ENCODE results near the gene PCSK5. TPM values are rescaled to one million over a fixed set of nuclear protein-coding genes. Genes with fewer than 3 reads are reported as not detected.

Gene PCSK5
- total RNA-seq, 1 experiment from 2014 or later = 6.9 TPM

DNA sequence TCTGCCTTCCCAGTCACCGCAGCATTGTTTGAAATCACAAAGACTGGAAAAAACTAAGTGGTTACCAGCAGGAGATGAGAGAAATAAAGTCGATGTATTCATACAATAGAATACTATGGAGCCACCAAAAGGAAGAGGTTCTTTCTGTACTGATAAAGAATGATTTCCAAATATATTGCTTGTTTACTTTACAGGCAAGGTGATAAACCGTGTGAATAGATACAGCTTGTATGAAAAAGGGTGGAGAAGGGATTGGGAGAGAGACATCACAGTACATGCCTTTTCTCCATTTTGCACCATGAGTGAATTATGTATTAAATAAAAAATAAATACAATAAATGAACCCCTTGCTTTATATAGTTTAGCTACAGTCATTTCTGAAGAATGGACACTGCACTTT lies 412.1 kb downstream of the PCSK5 start:
- BruUV-seq (replicated peaks) = no TSS peak
- CTCF ChIA-PET = interaction anchor here (1.0 to 1.9 kb wide), 5 partner anchors 10 to 1037 kb away, joined by 3 to 5 read pairs (median 4); no protein-coding TSS in a partner anchor
- no peak for DNase-seq (ENCODE audit: low read depth, low spot score)
- no peak overlapping the region for H3K4me3 ChIP-seq (replicated peaks in 1 of 2; ENCODE audit: low read depth in 1 of 2, low read length in 2 of 2)
- no peak overlapping the region for H3K4me2 ChIP-seq (ENCODE audit: low read length)
- no peaks in the 10 kb centered on the region for H3K4me1 ChIP-seq (ENCODE audit: control insufficient read depth in 1 of 2, insufficient read depth in 2 of 2, low read length in 2 of 2)
- no peak for ATAC-seq
- RAD21 ChIA-PET (ENCODE audit: low non-redundant PET in 1 of 2, low total read pairs in 2 of 2, uncharacterized antibody in 2 of 2, unreplicated experiment in 2 of 2) = interaction anchor here (0.6 to 1.3 kb wide), 3 partner anchors 323 to 702 kb away, joined by 3 read pairs; no protein-coding TSS in a partner anchor
- no peak overlapping the region for H2AFZ ChIP-seq (ENCODE audit: low read depth, low read length, poor library complexity, severe bottlenecking)
- no peaks in the 10 kb centered on the region for H3K9me3 ChIP-seq (ENCODE audit: control insufficient read depth in 1 of 2, insufficient read depth in 1 of 2, low read depth in 1 of 2, low read length in 2 of 2)
- no peak overlapping the region for H3K27ac ChIP-seq (ENCODE audit: low read depth, low read length)
- H4K20me1 ChIP-seq (ENCODE audit: insufficient read depth) = no peaks in the 10 kb centered on the region
- intact Hi-C loops (cut with micrococcal nuclease) = loop anchor here (2.0 kb wide), 2 partner anchors 1038 to 1102 kb away; no protein-coding TSS in a partner anchor
- TF ChIP-seq SRF (IDR thresholded peaks at IDR 0.05; ENCODE audit: low read depth) = no peak
- TF ChIP-seq, protein P1, sequence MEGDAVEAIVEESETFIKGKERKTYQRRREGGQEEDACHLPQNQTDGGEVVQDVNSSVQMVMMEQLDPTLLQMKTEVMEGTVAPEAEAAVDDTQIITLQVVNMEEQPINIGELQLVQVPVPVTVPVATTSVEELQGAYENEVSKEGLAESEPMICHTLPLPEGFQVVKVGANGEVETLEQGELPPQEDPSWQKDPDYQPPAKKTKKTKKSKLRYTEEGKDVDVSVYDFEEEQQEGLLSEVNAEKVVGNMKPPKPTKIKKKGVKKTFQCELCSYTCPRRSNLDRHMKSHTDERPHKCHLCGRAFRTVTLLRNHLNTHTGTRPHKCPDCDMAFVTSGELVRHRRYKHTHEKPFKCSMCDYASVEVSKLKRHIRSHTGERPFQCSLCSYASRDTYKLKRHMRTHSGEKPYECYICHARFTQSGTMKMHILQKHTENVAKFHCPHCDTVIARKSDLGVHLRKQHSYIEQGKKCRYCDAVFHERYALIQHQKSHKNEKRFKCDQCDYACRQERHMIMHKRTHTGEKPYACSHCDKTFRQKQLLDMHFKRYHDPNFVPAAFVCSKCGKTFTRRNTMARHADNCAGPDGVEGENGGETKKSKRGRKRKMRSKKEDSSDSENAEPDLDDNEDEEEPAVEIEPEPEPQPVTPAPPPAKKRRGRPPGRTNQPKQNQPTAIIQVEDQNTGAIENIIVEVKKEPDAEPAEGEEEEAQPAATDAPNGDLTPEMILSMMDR (IDR thresholded peaks at IDR 0.05 in 2 of 3, conservative IDR thresholded peaks at IDR 0.05 in 1 of 3; ENCODE audit: borderline replicate concordance in 1 of 3, insufficient read depth in 1 of 3, low read depth in 2 of 3, low read length in 2 of 3) = no peak
- TF ChIP-seq ZFX (IDR thresholded peaks at IDR 0.05) = no peak
- TF ChIP-seq SIN3A (IDR thresholded peaks at IDR 0.05; ENCODE audit: low read depth) = no peak
- no peaks in the 10 kb centered on the region for H3K79me2 ChIP-seq (ENCODE audit: insufficient read depth, low read length)
- POLR2A ChIA-PET = no interaction called here
- no peak overlapping the region for H3K9ac ChIP-seq (ENCODE audit: low read length)
- 0 out of 2 replicates have a peak, but pooled peaks cover 3% of the 10 kb centered on the region for H3K27me3 ChIP-seq (ENCODE audit: insufficient read depth, low read length)
- no peaks in the 10 kb centered on the region for H3K36me3 ChIP-seq (ENCODE audit: control insufficient read depth in 1 of 2, insufficient read depth in 2 of 2, low read length in 2 of 2)
- no peaks in the 10 kb centered on the region for H3K9me2 ChIP-seq (ENCODE audit: insufficient read depth)

- Histone ChIP-seq H3K4me1 (ENCODE audit: control insufficient read depth in 1 of 2, insufficient read depth in 2 of 2, low read length in 2 of 2) (no peaks in the 10 kb centered on the region), H3K4me3 (replicated peaks in 1 of 2; ENCODE audit: low read depth in 1 of 2, low read length in 2 of 2) (no peak overlapping the region), H3K9me3 (ENCODE audit: control insufficient read depth in 1 of 2, insufficient read depth in 1 of 2, low read depth in 1 of 2, low read length in 2 of 2) (no peaks in the 10 kb centered on the region), H3K9ac (ENCODE audit: low read length) (no peak overlapping the region), H4K20me1 (ENCODE audit: insufficient read depth) (no peaks in the 10 kb centered on the region), H2AFZ (ENCODE audit: low read depth, low read length, poor library complexity, severe bottlenecking) (no peak overlapping the region), H3K4me2 (ENCODE audit: low read length) (no peak overlapping the region), H3K79me2 (ENCODE audit: insufficient read depth, low read length) (no peaks in the 10 kb centered on the region), H3K27ac (ENCODE audit: low read depth, low read length) (no peak overlapping the region), H3K9me2 (ENCODE audit: insufficient read depth) (no peaks in the 10 kb centered on the region), H3K36me3 (ENCODE audit: control insufficient read depth in 1 of 2, insufficient read depth in 2 of 2, low read length in 2 of 2) (no peaks in the 10 kb centered on the region), H3K27me3 (ENCODE audit: insufficient read depth, low read length) (0 out of 2 replicates have a peak, but pooled peaks cover 1% of the 10 kb centered on the region)
- RAD21 ChIA-PET (ENCODE audit: low non-redundant PET in 1 of 2, low total read pairs in 2 of 2, uncharacterized antibody in 2 of 2, unreplicated experiment in 2 of 2) = interaction anchor here (0.7 to 1.3 kb wide), 2 partner anchors 324 to 702 kb away, joined by 3 read pairs; no protein-coding TSS in a partner anchor
- BruUV-seq (replicated peaks) = no TSS peak
- intact Hi-C loops (cut with micrococcal nuclease) = loop anchor here (2.0 kb wide), 2 partner anchors 1038 to 1102 kb away; no protein-coding TSS in a partner anchor
- DNase-seq (ENCODE audit: low read depth, low spot score) (peak; percentile 29), ATAC-seq (peak; percentile 65)
- POLR2A ChIA-PET = no interaction called here
- CTCF ChIA-PET = interaction anchor here (1.0 to 1.9 kb wide), 5 partner anchors 10 to 1038 kb away, joined by 3 to 5 read pairs (median 4); no protein-coding TSS in a partner anchor
- TF ChIP-seq, protein P1 (IDR thresholded peaks at IDR 0.05 in 2 of 3, conservative IDR thresholded peaks at IDR 0.05 in 1 of 3; ENCODE audit: borderline replicate concordance in 1 of 3, insufficient read depth in 1 of 3, low read depth in 2 of 3, low read length in 2 of 3) = peak; percentile 33 to 78 (median 48); a peak in 5 of 6 replicates
- TF ChIP-seq RAD21 (IDR thresholded peaks at IDR 0.05; ENCODE audit: low read depth) = peak; percentile 86
- no peak for TF ChIP-seq ELF1 (IDR thresholded peaks at IDR 0.05; ENCODE audit: borderline replicate concordance, low read depth)
- TF ChIP-seq SP1 (IDR thresholded peaks at IDR 0.05; ENCODE audit: low read depth) = no peak
- no peak for TF ChIP-seq CBX3 (IDR thresholded peaks at IDR 0.05; ENCODE audit: low read depth)
- no peak for TF ChIP-seq MAX (IDR thresholded peaks at IDR 0.05)
- TF ChIP-seq, protein P2, sequence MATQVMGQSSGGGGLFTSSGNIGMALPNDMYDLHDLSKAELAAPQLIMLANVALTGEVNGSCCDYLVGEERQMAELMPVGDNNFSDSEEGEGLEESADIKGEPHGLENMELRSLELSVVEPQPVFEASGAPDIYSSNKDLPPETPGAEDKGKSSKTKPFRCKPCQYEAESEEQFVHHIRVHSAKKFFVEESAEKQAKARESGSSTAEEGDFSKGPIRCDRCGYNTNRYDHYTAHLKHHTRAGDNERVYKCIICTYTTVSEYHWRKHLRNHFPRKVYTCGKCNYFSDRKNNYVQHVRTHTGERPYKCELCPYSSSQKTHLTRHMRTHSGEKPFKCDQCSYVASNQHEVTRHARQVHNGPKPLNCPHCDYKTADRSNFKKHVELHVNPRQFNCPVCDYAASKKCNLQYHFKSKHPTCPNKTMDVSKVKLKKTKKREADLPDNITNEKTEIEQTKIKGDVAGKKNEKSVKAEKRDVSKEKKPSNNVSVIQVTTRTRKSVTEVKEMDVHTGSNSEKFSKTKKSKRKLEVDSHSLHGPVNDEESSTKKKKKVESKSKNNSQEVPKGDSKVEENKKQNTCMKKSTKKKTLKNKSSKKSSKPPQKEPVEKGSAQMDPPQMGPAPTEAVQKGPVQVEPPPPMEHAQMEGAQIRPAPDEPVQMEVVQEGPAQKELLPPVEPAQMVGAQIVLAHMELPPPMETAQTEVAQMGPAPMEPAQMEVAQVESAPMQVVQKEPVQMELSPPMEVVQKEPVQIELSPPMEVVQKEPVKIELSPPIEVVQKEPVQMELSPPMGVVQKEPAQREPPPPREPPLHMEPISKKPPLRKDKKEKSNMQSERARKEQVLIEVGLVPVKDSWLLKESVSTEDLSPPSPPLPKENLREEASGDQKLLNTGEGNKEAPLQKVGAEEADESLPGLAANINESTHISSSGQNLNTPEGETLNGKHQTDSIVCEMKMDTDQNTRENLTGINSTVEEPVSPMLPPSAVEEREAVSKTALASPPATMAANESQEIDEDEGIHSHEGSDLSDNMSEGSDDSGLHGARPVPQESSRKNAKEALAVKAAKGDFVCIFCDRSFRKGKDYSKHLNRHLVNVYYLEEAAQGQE (IDR thresholded peaks at IDR 0.05; ENCODE audit: low read depth) = no peak
Observed at GRCh38 chr9:76302947-76303550, 412.6 kb downstream of the PCSK5 start.
